Neutrophil (primary cell): ENCODE data around the gene SH2B3.

Source experiments
- H3K27ac ChIP-seq: fragments of 200-600 bp; sonication (generic); 2 replicates; pipeline ENCODE4 v1.5.1; 2016; ENCODE audit warnings: mild to moderate bottlenecking, moderate library complexity
- H3K27me3 ChIP-seq: fragments of 200-600 bp; sonication (generic); 2 replicates; pipeline ENCODE4 v1.6.0; 2016; ENCODE audit warnings: mild to moderate bottlenecking
- H3K36me3 ChIP-seq: fragments of 200-600 bp; sonication (generic); 2 replicates; pipeline ENCODE4 v1.5.1; 2017
- H3K4me1 ChIP-seq, 2 experiments: fragments of 200-600 bp in 1 of 2; sonication (generic) in 1 of 2; 1 replicate in 1 of 2; 2 replicates in 1 of 2; pipeline versions ENCODE4 v1.5.1 to v1.6.1; 2013 to 2016; ENCODE audit warnings: low read depth in 1 of 2, low read length in 1 of 2, mild to moderate bottlenecking in 1 of 2, moderate library complexity in 1 of 2; ENCODE audit not compliant: control insufficient read depth in 1 of 2, insufficient read depth in 1 of 2
- H3K4me3 ChIP-seq, 2 experiments: fragments of 200-600 bp in 1 of 2; sonication (generic) in 1 of 2; 1 replicate in 1 of 2; 2 replicates in 1 of 2; pipeline ENCODE4 v1.5.1; 2013 to 2016; ENCODE audit warnings: low read depth in 1 of 2, low read length in 1 of 2, mild to moderate bottlenecking in 1 of 2, moderate library complexity in 1 of 2
- H3K9me3 ChIP-seq: fragments of 200-600 bp; sonication (generic); 2 replicates; pipeline ENCODE4 v1.5.1; 2016
- TF ChIP-seq, protein P1 (sequence below): fragments of 200-600 bp; sonication (generic); IDR thresholded peaks from 2 replicates; pipeline ENCODE4 v1.5.1; 2016; ENCODE audit warnings: antibody characterized with exemption

Gene SH2B3

DNA sequence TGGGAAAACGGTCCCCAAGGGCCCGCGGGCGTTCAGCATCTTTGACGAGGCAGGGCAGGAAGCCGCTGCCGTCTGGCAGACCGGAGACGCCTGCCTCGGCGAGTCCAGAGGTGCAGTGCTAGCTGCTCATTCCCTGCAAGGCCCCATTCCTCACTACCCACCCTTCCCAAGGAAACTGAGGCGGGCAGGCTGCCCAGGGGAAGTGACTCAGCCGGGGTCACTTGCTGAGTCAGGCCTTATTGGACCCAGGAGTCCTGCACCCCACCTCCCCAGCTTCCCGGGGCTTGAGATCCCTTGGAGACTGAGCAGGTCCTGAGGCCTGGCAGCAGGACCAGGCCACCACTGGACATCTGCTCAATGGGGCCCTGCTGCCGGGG lies 3.7 kb downstream of the SH2B3 start:
- Histone ChIP-seq H3K36me3 (no peaks in the 10 kb centered on the region), H3K9me3 (no peaks in the 10 kb centered on the region), H3K4me1 (peaks cover 67 to 78% of the 10 kb centered on the region in 2 experiments), H3K27ac (peak overlapping the region; percentile 95), H3K27me3 (peaks cover 4% of the 10 kb centered on the region), H3K4me3 (peak overlapping the region; percentile 25 to 47)
- TF ChIP-seq, protein P1, sequence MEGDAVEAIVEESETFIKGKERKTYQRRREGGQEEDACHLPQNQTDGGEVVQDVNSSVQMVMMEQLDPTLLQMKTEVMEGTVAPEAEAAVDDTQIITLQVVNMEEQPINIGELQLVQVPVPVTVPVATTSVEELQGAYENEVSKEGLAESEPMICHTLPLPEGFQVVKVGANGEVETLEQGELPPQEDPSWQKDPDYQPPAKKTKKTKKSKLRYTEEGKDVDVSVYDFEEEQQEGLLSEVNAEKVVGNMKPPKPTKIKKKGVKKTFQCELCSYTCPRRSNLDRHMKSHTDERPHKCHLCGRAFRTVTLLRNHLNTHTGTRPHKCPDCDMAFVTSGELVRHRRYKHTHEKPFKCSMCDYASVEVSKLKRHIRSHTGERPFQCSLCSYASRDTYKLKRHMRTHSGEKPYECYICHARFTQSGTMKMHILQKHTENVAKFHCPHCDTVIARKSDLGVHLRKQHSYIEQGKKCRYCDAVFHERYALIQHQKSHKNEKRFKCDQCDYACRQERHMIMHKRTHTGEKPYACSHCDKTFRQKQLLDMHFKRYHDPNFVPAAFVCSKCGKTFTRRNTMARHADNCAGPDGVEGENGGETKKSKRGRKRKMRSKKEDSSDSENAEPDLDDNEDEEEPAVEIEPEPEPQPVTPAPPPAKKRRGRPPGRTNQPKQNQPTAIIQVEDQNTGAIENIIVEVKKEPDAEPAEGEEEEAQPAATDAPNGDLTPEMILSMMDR: no peak

DNA sequence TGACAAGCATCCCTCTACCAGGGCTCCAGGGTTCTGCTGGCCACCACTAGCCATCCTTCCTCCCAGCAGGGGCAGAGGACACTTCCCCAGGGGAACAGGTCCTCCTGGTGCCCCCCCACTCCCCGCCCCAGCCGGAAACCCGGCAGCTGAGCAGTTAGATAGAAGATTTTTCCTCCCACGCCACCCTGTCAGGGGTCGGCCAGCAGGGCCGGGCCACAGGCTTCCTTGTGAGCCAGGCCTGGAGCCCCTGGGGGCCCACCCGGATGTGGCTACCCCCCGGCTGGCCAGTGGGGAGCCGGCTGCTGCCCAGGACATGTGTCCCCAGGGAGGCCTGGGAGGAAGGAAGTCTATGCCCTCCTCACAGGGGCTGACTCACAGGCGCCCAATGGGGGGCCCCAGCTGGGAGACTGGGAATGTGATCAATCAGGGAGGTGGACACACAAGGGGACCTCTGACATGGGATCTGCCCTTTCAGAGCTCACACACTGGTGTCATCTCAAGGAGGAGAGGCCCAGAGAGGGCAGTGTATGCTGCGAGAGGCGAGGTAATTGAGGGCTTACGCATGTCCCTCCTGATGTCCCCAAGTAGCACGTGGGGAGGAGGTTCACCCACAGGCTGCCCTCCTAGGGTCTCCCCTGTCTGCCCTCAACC lies 4.2 kb downstream of the SH2B3 start:
- no peaks in the 10 kb centered on the region for H3K36me3 ChIP-seq
- H3K27me3 ChIP-seq: no peaks in the 10 kb centered on the region
- peaks cover 62 to 73% of the 10 kb centered on the region in 2 experiments for H3K4me1 ChIP-seq
- peak overlapping the region; percentile 25 to 47 for H3K4me3 ChIP-seq
- H3K9me3 ChIP-seq: no peaks in the 10 kb centered on the region
- peak overlapping the region; percentile 95 for H3K27ac ChIP-seq
- TF ChIP-seq, protein P1: no peak

DNA sequence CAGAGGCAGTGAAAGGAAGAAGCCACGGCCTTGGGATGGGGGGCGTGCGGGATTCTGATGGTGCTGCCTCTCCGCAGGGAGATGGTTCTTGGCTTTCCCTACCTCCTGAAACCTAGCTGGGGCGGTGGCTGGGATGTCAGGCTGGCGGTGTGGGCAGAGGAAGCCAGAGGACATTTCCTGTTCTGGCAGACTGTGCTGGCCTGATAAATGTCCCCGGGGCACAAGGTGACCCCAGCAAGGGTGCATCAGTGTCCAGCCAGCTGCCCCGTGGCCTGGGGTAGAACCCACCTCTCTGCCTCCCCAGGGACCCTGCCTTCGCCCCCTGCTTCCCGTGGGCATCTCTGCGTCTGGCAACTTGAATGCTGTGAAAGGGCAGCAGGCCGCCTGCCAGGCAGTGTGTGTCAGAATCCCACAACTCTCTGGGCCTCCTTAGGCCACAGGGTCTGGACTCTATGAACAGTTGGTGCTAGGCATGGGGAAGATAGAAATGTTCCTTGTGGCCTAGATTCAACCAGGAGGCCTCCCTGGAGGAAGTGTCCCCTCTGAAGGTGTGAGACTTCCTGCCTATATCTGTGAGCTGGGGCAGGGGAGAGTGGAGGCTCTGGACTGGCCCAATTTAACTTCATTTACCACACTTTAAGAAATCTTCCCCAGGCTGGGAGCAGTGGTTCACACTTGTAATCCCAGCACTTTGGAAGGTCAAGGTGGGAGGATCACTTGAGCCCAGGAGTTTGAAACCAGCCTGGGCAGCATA lies 4.9 kb downstream of the SH2B3 start:
- no peaks in the 10 kb centered on the region for H3K9me3 ChIP-seq
- no peaks in the 10 kb centered on the region for H3K36me3 ChIP-seq
- TF ChIP-seq, protein P1: no peak
- peak overlapping the region in 1 of 2 experiments; percentile 25 for H3K4me3 ChIP-seq
- H3K4me1 ChIP-seq: peaks cover 58 to 66% of the 10 kb centered on the region in 2 experiments
- peak overlapping the region; percentile 95 for H3K27ac ChIP-seq
- H3K27me3 ChIP-seq: no peaks in the 10 kb centered on the region

DNA sequence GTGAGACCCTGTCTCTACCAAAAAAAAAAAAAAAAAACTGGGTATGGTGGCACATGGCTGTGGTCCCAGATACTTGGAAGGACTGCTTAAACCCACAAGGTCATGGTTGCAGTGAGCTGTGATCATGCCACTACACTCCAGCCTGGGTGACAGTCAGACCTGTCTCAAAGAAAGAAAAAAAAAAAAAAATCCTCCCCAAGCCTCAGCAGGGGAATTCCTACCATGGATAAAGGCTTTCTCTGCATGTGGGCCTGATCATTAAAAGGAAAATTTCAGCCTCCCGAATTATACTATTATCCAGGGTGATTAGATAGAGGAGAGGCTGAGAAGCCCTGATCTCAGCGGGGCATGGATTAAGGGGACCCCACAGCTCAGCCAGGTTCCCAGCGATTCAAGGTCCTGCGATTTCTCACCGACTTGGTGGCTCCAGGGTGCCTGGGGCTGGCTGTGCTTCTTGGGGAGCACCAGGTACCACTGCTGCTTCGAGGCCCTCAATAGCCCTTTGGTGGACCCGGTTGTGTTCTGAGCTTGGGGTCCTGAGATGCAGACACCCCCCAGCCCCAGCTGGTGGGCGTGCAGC lies 5.6 kb downstream of the SH2B3 start:
- H3K36me3 ChIP-seq: peaks cover 4% of the 10 kb centered on the region
- peaks cover 58 to 66% of the 10 kb centered on the region in 2 experiments for H3K4me1 ChIP-seq
- H3K9me3 ChIP-seq: no peaks in the 10 kb centered on the region
- no peak overlapping the region for H3K4me3 ChIP-seq
- TF ChIP-seq, protein P1: no peak
- no peaks in the 10 kb centered on the region for H3K27me3 ChIP-seq
- peak overlapping the region; percentile 67 for H3K27ac ChIP-seq

DNA sequence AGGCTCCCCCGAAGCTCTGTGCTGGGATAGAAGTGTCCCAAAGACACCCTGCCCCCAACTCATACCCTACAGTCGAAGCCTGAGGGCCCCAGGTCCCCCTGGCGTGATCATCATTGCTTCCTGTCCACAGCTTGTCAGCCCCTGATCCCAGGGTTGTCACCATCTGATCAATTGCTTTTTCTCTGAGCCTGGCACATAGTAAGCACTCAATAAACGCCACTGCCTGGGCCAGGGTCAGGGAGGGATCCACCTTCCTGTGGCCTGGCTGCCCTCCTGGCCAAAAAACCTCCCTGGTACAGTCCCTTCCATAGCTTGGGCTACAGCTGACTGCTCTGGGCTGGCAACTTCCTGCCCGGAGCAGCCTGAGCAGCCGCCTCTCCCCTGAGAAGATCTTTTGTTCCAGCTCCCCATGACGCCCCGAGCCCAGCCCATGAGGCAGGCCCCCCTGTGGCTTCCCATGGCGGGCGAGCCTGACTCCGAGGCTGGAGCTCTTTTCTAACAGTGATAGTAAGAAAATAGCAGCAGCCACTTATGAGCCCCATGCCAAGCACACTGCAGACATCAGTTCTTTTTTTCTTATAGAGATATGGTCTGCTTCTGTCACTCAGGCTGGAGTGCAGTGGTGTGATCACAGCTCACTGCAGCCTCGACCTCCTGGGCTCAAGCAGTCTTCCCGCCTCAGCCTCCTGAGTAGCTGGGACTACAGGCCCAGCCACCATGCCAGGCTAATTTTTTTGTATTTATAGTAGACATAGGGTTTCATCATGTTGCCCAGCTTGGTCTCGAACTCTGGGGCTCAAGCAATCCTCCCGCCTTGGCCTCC lies 6.5 kb downstream of the SH2B3 start:
- TF ChIP-seq, protein P1: no peak
- Histone ChIP-seq H3K4me3 (no peak overlapping the region), H3K4me1 (peaks cover 49 to 63% of the 10 kb centered on the region in 2 experiments), H3K9me3 (no peaks in the 10 kb centered on the region), H3K27me3 (no peaks in the 10 kb centered on the region), H3K36me3 (peaks cover 10% of the 10 kb centered on the region), H3K27ac (peak overlapping the region; percentile 67)
